IMR-90 (cell line): ENCODE results near the gene OSBP. TPM values are rescaled to one million over a fixed set of nuclear protein-coding genes. Genes with fewer than 3 reads are reported as not detected.

Source experiments
- ATAC-seq: fragments of 200-7000 bp; cut with Tn5 transposase; 2 replicates; pipeline ENCODE4 v1.9.1; 2020; ENCODE audit warnings: low read depth, mild to moderate bottlenecking, moderate library complexity
- BruUV-seq: library from RNA; stranded (reverse); fragments of 400-500 nt; replicated peaks from 2 replicates; lab custom pipeline; 2021; lab: Mats Ljungman, UMichigan
- CTCF ChIA-PET: fragments of 300-600 bp; formaldehyde crosslinking; extraction: SDS; loops from one replicate; lab custom pipeline; 2021; ENCODE audit warnings: antibody characterized with exemption; lab: Yijun Ruan, JAX
- POLR2A ChIA-PET: fragments of 300-600 bp; sonication (Branson Sonifier 250); formaldehyde crosslinking; loops from one replicate; lab custom pipeline; 2022; ENCODE audit warnings: antibody characterized with exemption; ENCODE audit not compliant: unreplicated experiment; lab: Charles Lee
- DNase-seq: peaks from one replicate; pipeline ENCODE4 v3.0.0; 2013
- H2AFZ ChIP-seq: replicated peaks from 2 replicates; pipeline ENCODE3; 2013; ENCODE audit warnings: low read length, mild to moderate bottlenecking; ENCODE audit not compliant: poor library complexity
- H2AK5ac ChIP-seq: 2 replicates; pipeline ENCODE4 v1.6.1; 2013; ENCODE audit warnings: low read depth, low read length, inconsistent platforms
- H2AK9ac ChIP-seq: replicated peaks from 2 replicates; pipeline ENCODE3; 2013; ENCODE audit warnings: mild to moderate bottlenecking, low read depth, low read length, moderate library complexity; ENCODE audit not compliant: poor library complexity
- H2BK120ac ChIP-seq: 2 replicates; pipeline ENCODE4 v1.6.1; 2013; ENCODE audit warnings: low read depth, low read length, inconsistent platforms
- H2BK15ac ChIP-seq: 3 replicates; pipeline ENCODE4 v1.6.1; 2013; ENCODE audit warnings: low read depth, low read length, inconsistent platforms
- H2BK20ac ChIP-seq: 2 replicates; pipeline ENCODE4 v1.6.1; 2013; ENCODE audit warnings: low read depth, mild to moderate bottlenecking, inconsistent platforms, low read length, moderate library complexity
- H2BK5ac ChIP-seq: 2 replicates; pipeline ENCODE4 v1.6.1; 2013; ENCODE audit warnings: mild to moderate bottlenecking, low read depth, low read length, inconsistent platforms; ENCODE audit not compliant: poor library complexity, severe bottlenecking
- H3K14ac ChIP-seq: replicated peaks from 2 replicates; pipeline ENCODE4 v1.6.1; 2013; ENCODE audit warnings: low read depth, low read length, inconsistent platforms
- H3K18ac ChIP-seq: 2 replicates; pipeline ENCODE4 v1.6.1; 2013; ENCODE audit warnings: low read depth, low read length, control low read depth
- H3K23ac ChIP-seq: 2 replicates; pipeline ENCODE4 v1.6.1; 2013; ENCODE audit warnings: low read depth, low read length, inconsistent platforms
- H3K27ac ChIP-seq: 2 replicates; pipeline ENCODE4 v1.5.1; 2013; ENCODE audit warnings: mild to moderate bottlenecking, control low read depth, low read length; ENCODE audit not compliant: insufficient read depth
- H3K27me3 ChIP-seq: 2 replicates; pipeline ENCODE4 v1.6.1; 2013; ENCODE audit warnings: low read length; ENCODE audit not compliant: control insufficient read depth, insufficient read depth
- H3K36me3 ChIP-seq: 2 replicates; pipeline ENCODE4 v1.6.1; 2013; ENCODE audit warnings: low read length, mixed read lengths; ENCODE audit not compliant: control insufficient read depth, insufficient read depth
- H3K4ac ChIP-seq: 2 replicates; pipeline ENCODE4 v1.6.1; 2013; ENCODE audit warnings: low read depth, low read length, inconsistent platforms
- H3K4me1 ChIP-seq: 2 replicates; pipeline ENCODE4 v1.6.1; 2013; ENCODE audit warnings: low read length, mixed read lengths; ENCODE audit not compliant: control insufficient read depth, insufficient read depth
- H3K4me2 ChIP-seq: 2 replicates; pipeline ENCODE4 v1.6.1; 2013; ENCODE audit warnings: low read depth, mild to moderate bottlenecking, control low read depth, low read length, moderate library complexity
- H3K4me3 ChIP-seq: 2 replicates; pipeline ENCODE4 v1.5.1; 2013; ENCODE audit warnings: low read depth, mild to moderate bottlenecking, control low read depth, low read length, moderate library complexity; ENCODE audit not compliant: insufficient read depth
- H3K56ac ChIP-seq: 2 replicates; pipeline ENCODE4 v1.6.1; 2013; ENCODE audit warnings: low read length, inconsistent platforms; ENCODE audit not compliant: insufficient read depth; ENCODE audit errors: extremely low read depth
- H3K79me1 ChIP-seq, 2 experiments: 2 replicates each; pipeline ENCODE4 v1.6.1; 2013; ENCODE audit warnings: low read length in 2 of 2, inconsistent platforms in 1 of 2, low read depth in 1 of 2
- H3K9ac ChIP-seq: 2 replicates; pipeline ENCODE4 v1.6.1; 2013; ENCODE audit warnings: low read depth, low read length, control low read depth
- H3K9me1 ChIP-seq: 2 replicates; pipeline ENCODE4 v1.6.1; 2013; ENCODE audit warnings: low read length, inconsistent platforms; ENCODE audit not compliant: insufficient read depth
- H3K9me3 ChIP-seq: 2 replicates; pipeline ENCODE4 v1.6.1; 2013; ENCODE audit warnings: low read length; ENCODE audit not compliant: control insufficient read depth, insufficient read depth
- H4K20me1 ChIP-seq: 2 replicates; pipeline ENCODE4 v1.6.1; 2013; ENCODE audit warnings: low read length, inconsistent platforms; ENCODE audit not compliant: insufficient read depth
- H4K5ac ChIP-seq: 2 replicates; pipeline ENCODE4 v1.6.1; 2013; ENCODE audit warnings: mild to moderate bottlenecking, low read depth, low read length, control low read depth
- H4K8ac ChIP-seq, 2 experiments: 2 replicates each; pipeline ENCODE4 v1.6.1; 2013; ENCODE audit warnings: low read depth in 2 of 2, low read length in 2 of 2, control low read depth in 1 of 2, inconsistent platforms in 1 of 2
- H4K91ac ChIP-seq: 2 replicates; pipeline ENCODE4 v1.6.1; 2013; ENCODE audit warnings: low read depth, low read length, inconsistent platforms; ENCODE audit not compliant: insufficient read depth
- BHLHE40 ChIP-seq: fragments of 150-350 bp; IDR thresholded peaks from 2 replicates; pipeline ENCODE4 v1.6.1; 2016; ENCODE audit warnings: mild to moderate bottlenecking, low read depth, low read length
- CEBPB ChIP-seq: IDR thresholded peaks from 2 replicates; pipeline ENCODE4 v1.6.1; 2012; ENCODE audit warnings: low read depth, low read length, improper control_type of control experiment
- CTCF ChIP-seq: conservative IDR thresholded peaks from 2 replicates; pipeline ENCODE4 v1.5.1; 2012; ENCODE audit warnings: mild to moderate bottlenecking, low read depth, low read length, improper control_type of control experiment
- ELK1 ChIP-seq: fragments of 150-350 bp; IDR thresholded peaks from 2 replicates; pipeline ENCODE4 v1.6.1; 2016; ENCODE audit warnings: low read depth, mild to moderate bottlenecking, low read length, moderate library complexity, borderline replicate concordance
- FOS ChIP-seq: fragments of 150-350 bp; IDR thresholded peaks from 2 replicates; pipeline ENCODE4 v1.6.1; 2016; ENCODE audit warnings: low read depth, low read length
- MXI1 ChIP-seq: IDR thresholded peaks from 2 replicates; pipeline ENCODE4 v1.6.1; 2012; ENCODE audit warnings: low read depth, mild to moderate bottlenecking, low read length, moderate library complexity, borderline replicate concordance
- NFE2L2 ChIP-seq: fragments of 150-350 bp; IDR thresholded peaks from 2 replicates; pipeline ENCODE4 v1.6.1; 2016; ENCODE audit warnings: low read depth, mild to moderate bottlenecking, low read length
- RAD21 ChIP-seq: IDR thresholded peaks from 2 replicates; pipeline ENCODE4 v1.6.1; 2012; ENCODE audit warnings: low read length, improper control_type of control experiment
- RCOR1 ChIP-seq: IDR thresholded peaks from 2 replicates; pipeline ENCODE4 v1.6.1; 2012; ENCODE audit warnings: mild to moderate bottlenecking, low read length, improper control_type of control experiment; ENCODE audit not compliant: insufficient replicate concordance
- RFX5 ChIP-seq: IDR thresholded peaks from 2 replicates; pipeline ENCODE4 v1.8.0; 2012; ENCODE audit warnings: low read depth, mild to moderate bottlenecking, low read length, moderate library complexity
- SMC3 ChIP-seq: fragments of 150-350 bp; IDR thresholded peaks from 2 replicates; pipeline ENCODE4 v1.6.1; 2016; ENCODE audit warnings: low read depth, mild to moderate bottlenecking, antibody characterized with exemption, low read length, moderate library complexity
- USF2 ChIP-seq: fragments of 150-350 bp; IDR thresholded peaks from 2 replicates; pipeline ENCODE4 v1.6.1; 2017; ENCODE audit warnings: mild to moderate bottlenecking, antibody characterized with exemption, low read length, low read depth
- WGBS, 2 experiments: methylation state at CpG; one replicate each; pipeline versions ENCODE4 v1.1.5 to v1.1.7; 2013; ENCODE audit warnings: missing lambda C conversion rate in 2 of 2; ENCODE audit not compliant: insufficient read length in 1 of 2; ENCODE audit errors: extremely low coverage in 2 of 2; 5-methylcytosine and 5-hydroxymethylcytosine counted together
- dilution Hi-C: fragments of 300-500 bp; cut with HindIII; formaldehyde crosslinking; loops from one replicate; pipeline ENCODE4 v1.14.3; 2018; ENCODE audit warnings: low sequenced_read_pairs; ENCODE audit not compliant: unreplicated experiment
- in situ Hi-C: fragments of 300-500 bp; cut with MboI; formaldehyde crosslinking; loops from 3 replicates; pipeline ENCODE4 v1.14.3; 2019; ENCODE audit warnings: low sequenced_read_pairs, inconsistent platforms, mixed read lengths
- intact Hi-C: fragments of 100-400 bp; cut with micrococcal nuclease; formaldehyde crosslinking; loops from 2 replicates; pipeline ENCODE4 v1.10.0; 2022
- polyA plus RNA-seq, 3 experiments: library from polyadenylated mRNA; depleted of rRNA; stranded (reverse); fragments of >200 nt; gene quantifications; 2 replicates each; pipeline ENCODE4 v1.2.3, GENCODE V29; 2012; ENCODE audit warnings: low replicate concordance in 1 of 3
- total RNA-seq: library from RNA; depleted of rRNA; stranded (reverse); fragments of >200 nt; gene quantifications from 2 replicates; pipeline ENCODE4 v1.2.3, GENCODE V29; 2012

OSBP gene
- total and polyA plus RNA-seq, 2 of the 4 experiments (the other 2 are of a cell fraction) = 22.1 to 27.4 TPM

GRCh38 chr11:59658036-59658435 is 42.5 kb upstream of the OSBP start:
- ATAC-seq (no peak), DNase-seq (no peak)
- Histone ChIP-seq H3K56ac (no peak overlapping the region), H2AFZ (no peak overlapping the region), H2BK15ac (no peak overlapping the region), H2AK9ac (no peak overlapping the region), H3K27me3 (no peaks in the 10 kb centered on the region), H2BK20ac (no peak overlapping the region), H2BK120ac (no peak overlapping the region), H3K18ac (no peak overlapping the region), H3K36me3 (peaks cover 45% of the 10 kb centered on the region), H3K27ac (no peak overlapping the region), H4K5ac (no peak overlapping the region), H3K9me3 (no peaks in the 10 kb centered on the region), H3K9ac (no peak overlapping the region), H3K4ac (no peak overlapping the region), H2AK5ac (no peak overlapping the region), H3K4me3 (no peak overlapping the region), H4K91ac (no peak overlapping the region), H4K20me1 (peaks cover 5% of the 10 kb centered on the region; the same call in 1 of the 2 replicates), H3K9me1 (no peaks in the 10 kb centered on the region), H3K79me1 (peaks cover 11 to 17% of the 10 kb centered on the region in 2 experiments), H2BK5ac (no peak overlapping the region), H3K14ac (no peak overlapping the region), H3K4me2 (no peak overlapping the region), H3K23ac (no peak overlapping the region), H4K8ac (no peak overlapping the region), H3K4me1 (no peaks in the 10 kb centered on the region)
- dilution Hi-C loops = no loop called here
- BruUV-seq = no TSS peak
- CTCF ChIA-PET = no interaction called here
- POLR2A ChIA-PET = no interaction called here
- in situ Hi-C loops = no loop called here
- 100% methylated on average over 2 of the region's 5 CpGs; no CpG with 5 or more reads in 1 of the 2 experiments for WGBS, 2 experiments
- intact Hi-C loops = no loop called here
- TF ChIP-seq CEBPB (no peak), CTCF (no peak), FOS (no peak), MXI1 (no peak), SMC3 (no peak), RFX5 (no peak), RAD21 (no peak), ELK1 (no peak), BHLHE40 (no peak), USF2 (no peak), NFE2L2 (no peak), RCOR1 (no peak)
